GM21390 (cell line): ENCODE results near the gene CYBC1.
"Not testable (repeated sequence)": the region's sequence is repeated elsewhere in the genome, so short reads cannot be mapped to it uniquely, and the experiment has no call there.

Experiments used
- ATAC-seq: cut with Tn5 transposase; IDR thresholded peaks from one replicate; pipeline ENCODE4 v1.9.1; 2021; ENCODE audit not compliant: unreplicated experiment

The CYBC1 gene

DNA sequence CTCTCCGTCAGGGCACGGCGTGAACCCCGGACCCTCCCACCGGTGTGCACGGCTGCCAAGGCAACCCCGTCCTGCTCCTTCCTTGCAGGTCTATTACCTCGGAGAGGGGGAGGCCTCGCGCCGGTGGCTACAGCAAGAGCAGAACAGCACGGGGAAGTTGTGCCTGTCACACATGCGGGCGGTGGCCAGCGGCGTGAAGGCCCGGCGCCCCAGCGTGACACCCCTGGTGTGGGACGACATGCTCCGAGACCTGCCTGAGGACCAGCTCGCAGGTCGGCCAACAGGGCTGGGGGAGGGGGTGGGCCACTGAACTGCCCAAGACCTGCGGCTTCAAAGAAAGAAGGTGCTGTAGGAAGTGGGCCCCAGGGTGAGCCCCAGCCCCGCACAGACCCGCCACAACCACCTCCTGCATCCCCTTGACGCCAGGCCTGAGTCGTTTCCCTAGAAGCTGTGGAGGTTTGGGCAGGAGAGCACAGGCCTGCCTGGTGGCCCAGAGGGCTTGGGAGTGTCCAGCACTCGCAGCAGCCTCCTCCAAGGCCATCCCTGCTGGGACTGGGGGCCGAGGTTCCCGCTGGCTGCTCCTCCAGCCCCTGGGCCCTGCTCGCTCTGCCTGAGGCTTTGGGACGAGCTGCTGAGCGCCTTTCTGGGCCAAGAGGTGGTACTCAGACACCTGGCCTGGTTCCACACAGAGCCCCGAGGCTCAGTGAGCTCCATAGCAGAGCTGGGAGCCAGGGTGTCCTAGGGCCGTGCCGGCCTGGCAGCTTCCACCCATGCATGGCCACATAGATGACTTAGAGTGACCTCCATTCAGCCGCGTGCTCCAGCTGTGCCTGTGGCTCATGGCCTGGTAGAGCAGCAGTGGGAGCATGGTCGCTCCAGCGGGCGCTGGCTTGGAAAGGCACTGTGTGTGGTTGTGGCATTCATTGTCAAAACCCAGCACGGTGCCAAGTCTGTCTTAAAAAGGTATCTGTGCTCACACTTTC lies 14.7 kb downstream of the CYBC1 start:
- ATAC-seq: no peak

DNA sequence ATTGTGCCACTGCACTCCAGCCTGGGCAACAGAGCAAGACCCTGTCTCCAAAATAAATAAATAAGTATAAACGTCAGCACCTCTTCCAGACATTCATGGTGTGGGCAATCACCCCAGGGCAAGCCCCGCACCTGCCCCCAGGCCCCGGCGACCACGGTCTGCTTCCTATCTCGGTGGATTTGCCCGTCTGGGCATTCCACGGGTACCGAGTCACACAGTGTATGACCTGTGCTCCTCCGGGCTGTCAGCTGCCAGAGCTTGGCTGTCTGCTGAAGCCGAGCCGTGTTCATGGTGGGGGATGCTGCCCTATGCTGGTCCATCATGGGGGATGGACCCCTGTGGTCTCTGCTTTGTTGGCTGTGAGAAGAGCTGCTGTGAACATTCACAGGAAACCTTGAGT lies 15.4 kb downstream of the CYBC1 start:
- ATAC-seq: no peak

DNA sequence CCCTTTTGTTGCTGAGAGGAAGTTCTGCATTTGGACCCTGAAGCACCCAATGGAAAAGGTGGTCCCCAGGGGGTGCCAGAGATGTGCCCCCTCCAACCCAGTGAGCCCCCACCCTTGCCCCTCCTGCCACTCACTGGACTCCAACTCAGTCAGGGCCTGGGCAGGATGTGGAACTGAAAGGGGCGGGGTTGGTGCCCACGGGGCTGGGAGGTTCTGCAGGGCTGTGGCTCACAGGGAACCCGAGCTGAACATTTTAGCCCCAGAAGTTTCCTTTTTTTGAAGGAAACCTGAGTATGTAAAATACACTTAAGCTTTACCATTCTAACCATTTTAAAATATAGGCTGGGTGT lies 16.4 kb downstream of the CYBC1 start:
- ATAC-seq: no peak

DNA sequence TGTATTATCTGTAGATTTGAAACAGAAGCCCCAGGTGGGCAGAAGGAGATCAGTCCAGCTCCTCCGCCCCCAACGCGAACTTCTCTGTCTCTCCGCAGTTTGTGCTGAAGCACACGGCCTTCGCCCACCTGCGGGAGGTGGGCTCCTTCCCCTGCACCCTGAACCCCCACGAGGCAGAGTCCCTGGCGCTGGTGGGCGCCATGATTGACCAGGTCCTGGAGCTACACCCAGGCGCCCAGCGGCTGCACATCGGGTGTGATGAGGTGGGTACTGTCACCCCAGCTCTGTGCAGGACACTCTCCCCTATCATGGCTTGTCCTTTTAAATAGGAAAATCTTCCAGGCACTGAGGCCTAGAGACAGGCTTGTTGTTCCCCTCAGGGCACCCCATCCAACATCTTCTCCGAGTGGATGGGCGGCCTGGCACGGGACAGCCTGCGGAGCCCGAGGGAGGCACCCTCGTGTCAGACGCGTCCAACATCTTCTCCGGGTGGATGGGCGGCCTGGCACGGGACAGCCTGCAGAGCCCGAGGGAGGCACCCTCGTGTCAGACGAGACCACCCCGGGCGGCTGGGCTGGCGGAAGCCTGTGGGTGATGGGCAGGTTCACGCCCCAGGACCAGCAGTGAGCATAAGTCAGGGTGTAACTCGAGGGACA lies 16.9 kb downstream of the CYBC1 start:
- ATAC-seq: no peak

DNA sequence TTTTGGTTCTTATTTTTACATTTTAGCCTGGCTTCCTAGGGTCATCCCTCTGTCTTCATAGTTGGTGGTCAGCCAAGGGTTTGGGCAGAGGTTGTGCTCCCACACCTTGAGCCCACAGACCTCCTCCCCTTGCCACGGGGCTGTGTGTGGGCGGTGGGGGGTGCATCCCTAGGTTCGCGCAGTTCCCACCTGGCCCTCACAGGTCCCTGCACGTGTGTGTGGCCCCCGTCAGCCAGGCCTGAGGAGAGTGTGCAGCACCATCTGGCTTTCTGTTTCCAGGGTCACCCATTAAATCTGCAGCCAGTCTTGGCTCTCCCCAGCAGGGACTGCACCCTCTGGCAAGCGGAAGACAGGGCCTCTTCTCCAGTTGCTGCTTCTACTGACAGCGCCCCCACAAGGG lies 18.5 kb downstream of the CYBC1 start:
- ATAC-seq: no peak

DNA sequence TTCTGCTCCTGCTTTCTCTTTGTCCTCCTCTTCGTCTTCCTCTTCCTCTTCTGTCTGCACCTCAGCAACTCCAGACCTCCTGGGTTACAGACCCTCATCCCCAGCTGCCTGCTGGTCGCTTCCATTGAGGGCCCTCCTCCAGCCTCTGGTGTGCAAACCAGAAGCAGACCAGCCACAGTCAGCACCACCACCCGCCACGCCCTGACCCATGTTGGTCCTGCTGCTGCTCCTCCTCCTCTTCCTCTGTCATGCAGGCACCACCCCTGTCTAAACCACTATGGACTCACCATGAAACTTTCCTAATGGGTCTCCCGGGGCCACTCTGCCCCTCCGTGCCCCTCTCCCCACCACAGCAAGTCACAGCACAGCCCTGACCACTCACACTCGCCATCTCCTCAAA lies 20.7 kb downstream of the CYBC1 start:
- no peak for ATAC-seq

DNA sequence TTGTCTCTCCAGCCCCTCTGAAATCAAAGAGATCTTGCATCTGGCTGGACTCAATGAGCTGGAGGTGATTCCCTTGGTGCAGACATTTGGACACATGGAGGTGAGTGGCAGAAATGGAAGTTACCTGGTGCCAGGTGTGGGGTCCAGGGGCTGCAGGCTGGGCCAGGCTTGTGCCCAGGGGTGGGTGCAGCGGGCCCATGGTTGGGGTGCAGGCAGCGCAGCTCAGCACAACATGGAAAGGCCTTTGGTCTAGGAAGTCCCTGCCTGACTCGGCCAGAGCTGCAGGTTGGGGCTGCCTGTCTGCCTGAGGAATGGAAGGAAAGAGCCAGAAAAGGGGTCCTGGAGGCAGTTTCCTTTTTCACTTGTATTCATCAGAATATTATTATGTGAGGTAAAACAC lies 22.0 kb downstream of the CYBC1 start:
- no peak for ATAC-seq

DNA sequence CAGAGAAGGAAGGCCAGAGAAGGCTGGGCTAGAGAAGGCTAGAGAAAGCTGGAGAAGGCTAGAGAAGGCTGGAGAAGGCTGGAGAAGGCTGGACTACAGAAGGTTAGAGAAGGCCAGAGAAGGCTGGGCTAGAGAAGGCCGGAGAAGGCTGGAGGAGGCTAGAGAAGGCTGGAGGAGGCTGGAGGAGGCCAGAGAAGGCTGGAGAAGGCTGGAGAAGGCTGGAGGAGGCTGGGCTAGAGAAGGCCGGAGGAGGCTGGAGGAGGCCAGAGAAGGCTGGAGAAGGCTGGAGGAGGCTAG lies 25.7 kb downstream of the CYBC1 start:
- no peak for ATAC-seq

DNA sequence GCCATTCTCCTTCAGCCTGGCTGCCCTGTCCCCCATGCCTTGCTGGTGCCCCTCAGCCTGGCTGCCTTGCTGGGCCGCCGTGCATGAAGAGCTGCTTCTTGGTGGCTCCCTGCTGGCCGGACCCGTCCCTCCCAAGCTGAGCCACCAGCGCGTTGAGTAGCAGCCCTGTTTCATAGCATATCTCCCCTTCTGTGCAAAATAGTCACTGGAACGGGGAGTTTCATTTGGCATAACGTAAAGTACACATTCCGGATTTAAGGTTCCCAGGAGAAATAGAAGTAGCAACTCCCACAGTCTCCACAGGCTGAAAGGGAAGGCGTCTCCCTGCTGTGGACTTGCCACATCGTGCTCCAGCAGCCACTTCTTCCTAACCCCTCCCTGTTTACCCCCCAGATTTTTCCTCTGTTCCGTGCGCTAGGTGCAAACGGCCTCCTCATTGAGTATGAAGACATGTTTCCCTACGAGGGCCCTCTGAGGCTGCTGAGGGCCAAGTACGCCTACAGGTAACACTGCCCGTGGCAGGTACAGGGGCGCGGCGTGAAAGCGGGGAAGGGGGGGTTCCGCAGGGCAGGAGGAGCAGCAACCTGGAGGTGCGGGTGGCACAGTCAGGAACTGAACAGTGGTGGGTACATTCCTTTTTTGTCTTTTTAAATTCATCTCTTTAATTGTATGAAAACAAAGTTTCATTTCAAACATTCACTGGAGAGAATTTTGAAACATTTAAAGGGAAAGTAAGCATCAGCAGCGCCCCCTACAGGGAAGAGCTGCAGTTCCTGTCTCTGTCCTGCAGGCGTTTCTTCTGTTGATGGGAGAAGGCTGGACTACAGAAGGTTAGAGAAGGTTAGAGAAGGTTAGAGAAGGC lies 26.3 kb downstream of the CYBC1 start:
- no peak for ATAC-seq

DNA sequence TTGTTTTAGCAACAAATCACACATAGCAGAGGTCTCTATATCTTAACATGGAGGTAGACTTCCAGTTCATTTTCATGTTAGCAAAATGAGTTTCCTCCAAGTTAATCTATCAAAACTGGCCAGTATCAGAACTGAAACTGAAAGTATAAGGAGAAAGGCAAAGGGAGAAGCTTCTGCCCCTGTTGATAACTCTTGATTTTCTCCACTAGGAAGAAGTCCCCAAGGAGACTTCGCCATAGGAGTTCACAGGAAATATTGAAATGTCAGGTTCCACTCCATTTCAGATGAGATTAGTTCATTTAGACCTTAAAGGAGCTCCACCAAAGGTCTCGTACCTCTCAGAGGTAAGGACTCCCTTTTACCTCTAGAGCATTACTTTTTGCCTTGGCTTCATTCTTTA lies 31.0 kb downstream of the CYBC1 start:
- no peak for ATAC-seq

DNA sequence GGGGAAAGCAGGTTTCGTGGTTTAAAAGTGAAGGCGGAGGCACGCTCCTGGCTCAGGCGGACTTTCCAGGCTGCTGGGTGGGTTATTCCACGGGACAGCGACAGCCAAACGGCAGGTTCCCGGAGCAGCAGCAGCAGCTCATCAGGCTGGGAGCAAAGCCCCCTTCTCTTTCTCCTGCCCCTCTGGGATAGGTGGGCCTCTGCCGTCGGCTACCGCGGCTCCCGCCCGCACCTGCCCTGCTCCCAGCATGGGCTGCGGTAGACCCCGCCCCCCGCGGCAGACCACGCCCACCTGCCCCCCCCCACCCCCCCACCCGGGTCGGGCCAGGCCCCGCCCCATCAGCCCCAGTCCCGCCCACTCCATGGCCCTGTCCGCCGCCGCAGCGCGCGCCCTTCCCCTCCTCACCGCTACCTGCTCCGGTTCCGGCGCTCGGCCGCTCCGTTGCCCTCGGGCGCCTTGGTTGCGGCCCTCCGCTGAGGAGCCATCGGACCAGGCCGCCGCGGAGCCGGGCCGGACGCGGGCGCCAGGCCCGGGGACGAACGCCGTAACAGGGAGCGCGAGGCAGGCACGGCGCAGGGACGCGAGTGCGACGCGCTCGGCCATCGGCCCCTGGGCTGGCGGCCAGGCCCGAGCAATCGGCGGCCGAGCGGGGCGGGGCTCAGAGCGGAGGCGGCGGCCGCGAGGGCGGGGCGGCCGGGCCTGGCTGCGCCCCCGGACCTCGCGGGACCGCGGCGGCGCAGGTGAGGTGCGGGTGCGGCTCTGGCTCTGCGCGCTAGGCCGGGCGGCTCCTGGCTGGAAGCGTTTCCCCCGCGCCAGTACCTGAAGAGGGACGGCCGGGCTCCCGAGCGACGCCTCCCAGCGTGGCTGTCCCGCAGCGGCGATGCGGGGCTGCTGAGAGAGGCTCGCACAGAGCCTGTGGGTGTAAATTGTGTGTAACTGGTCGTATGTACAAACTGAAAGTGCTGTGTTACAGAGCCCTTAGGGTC lies 32.3 kb downstream of the CYBC1 start, which contains the start of the genes HEXD and OGFOD3:
Gene HEXD (plus strand): TSS at position 347 of the 986 bp plus-strand sequence. CDS start 1,453 bp downstream, outside the sequence.
Gene OGFOD3 (minus strand): TSS at position 586 of the 986 bp plus-strand sequence. CDS start 101 bp downstream, at position 485.
- ATAC-seq: peak; percentile 78

DNA sequence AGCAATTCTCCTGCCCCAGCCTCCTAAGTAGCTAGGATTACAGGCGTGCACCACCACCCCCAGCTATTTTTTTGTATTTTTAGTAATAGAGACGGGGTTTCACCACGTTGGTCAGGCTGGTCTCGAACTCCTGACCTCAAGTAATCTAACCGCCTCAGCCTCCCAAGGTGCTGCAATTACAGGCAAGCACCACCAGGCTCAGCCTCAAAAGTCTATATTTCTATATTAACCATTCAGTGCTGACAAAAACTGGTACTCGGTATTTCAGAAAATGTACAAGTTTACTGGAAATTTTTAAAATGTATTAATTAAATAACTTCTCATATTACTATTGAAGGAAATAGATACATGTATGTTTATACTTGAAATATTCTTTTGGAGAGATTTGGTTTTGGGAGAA lies 33.8 kb downstream of the CYBC1 start:
- ATAC-seq: no peak

DNA sequence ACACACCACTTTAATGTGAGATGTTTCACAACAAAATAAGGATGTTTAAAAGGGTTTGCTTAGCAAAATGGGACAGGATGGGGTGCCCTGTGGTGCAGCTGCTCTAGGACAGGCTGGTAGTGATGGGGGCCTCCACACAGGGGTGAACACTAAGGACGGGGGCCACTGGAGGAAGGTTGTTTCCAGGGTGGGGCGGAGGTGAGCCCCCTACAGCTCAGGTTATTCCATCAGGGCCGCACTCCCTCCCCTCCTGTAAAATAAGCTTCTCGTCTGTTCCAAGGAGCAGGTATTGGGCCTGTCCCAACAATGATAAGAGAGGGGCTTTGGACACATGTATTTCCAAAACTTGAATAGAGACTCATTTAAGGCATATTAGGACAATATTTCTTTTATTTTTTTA lies 34.3 kb downstream of the CYBC1 start:
- ATAC-seq: no peak

DNA sequence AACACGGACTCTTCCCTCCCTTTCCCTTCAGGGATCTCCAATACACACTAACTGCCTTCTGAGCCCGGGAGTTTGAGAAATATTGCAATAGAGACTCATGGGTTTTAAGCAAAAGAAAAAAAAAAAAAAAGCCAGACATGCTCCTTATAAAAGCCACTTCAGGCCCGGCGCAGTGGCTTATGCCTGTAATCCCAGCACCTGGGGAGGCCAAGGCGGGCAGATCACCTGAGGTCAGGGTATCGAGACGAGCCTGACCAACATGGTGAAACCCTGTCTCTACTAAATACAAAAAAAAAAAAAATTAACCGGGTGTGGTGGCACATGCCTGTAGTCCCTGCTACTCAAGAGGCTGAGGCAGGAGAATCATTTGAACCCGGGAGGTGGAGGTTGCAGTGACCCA lies 34.8 kb downstream of the CYBC1 start:
- no peak for ATAC-seq

DNA sequence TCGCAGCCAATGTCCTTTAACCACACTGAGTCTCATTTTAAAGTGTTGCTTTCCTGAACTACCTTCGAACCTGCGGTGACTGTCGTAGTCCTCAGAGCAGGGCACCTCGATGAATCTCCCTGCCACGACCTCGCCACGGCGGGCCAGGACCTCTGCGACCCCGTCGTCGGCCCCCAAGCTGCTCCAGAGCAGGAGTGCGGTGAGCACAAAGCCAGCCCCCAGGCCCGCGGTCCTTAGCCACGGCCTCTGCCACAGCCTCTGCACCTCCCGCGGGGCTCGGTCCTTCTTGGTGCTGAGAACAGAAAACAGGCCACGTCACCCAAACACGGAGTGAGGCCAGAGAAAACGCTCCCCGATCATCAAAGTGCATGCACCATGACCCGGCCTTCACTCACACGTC lies 35.2 kb downstream of the CYBC1 start:
- ATAC-seq: no peak

DNA sequence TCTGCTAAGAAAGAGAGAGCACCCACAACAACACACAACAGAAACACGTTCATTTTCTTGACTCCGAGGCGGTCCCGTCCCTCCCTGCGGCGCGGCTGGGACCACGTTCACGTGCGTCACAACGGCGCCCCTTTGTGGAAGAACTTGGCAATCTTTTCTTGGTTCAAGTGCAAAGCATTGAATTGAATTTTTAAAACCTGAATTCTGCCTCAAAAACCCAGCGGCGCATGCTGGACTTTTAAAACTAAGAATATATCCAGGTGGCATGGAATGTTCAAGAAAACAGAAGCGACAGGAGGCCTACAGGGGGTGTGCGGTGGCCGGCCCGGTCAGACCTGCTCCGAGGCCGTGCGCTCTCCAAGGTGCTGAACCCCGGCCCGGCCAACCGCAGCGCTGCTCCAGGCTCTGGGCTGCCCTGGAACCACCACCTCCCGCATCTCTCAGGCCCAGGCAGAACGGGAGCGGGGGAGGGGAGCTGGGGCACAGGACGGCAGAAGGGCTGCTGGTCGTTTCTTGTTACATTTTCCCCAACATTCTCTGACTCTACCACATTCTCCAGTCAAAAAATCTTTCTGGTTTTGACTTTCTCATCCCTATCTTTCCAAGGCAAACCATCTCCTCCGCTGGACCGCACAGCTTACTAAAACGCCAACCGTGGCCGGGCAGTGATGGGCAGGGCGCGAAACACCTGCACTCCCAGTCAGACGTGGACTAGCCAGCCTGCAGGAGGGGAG lies 35.8 kb downstream of the CYBC1 start:
- ATAC-seq: no peak

DNA sequence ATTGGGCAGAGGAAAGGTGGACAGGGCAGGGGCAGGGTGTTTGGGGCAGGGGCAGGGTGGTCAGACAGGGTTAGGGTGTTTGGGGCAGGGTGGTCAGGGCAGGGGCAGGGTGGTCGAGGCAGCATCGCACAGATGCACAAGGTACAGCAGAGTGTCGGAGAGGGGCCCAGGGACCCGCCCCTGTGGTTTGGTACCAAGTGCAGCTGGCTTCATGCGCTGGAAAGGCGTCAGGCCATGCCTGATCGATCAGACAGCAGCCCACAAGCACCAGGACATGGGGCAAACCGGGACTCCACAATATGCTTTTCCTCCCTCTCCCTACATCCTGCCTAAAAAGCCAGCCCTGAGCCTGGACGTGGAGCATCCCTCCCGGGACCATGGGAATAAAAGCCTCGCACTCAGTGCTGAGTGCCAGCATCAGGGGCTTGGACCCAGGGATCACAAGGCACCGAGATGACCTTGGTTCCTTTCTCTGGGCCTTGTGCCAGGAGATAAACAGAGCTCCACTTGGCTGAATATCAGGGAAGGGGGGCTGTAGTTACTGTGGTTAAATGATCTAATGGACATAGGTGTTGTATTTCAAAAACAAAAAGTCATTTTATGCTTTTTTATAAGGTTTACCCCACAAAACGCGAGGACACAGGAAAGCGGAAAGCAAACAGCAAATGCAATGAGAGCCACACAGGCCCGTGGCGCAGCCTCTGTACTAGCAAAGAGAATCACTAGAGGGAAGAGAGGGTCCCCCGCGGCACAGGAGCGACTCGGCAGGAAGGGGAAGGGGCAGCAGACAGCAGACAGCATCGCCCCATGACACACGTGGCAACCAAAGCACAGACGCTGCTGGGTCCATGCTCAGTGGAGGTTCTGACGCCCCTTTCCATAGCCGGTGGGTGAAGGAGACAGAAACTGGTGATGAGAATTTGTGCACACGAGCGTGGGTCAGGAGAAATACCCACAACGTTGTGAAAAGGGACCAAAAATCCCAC lies 37.7 kb downstream of the CYBC1 start:
- ATAC-seq: no peak

DNA sequence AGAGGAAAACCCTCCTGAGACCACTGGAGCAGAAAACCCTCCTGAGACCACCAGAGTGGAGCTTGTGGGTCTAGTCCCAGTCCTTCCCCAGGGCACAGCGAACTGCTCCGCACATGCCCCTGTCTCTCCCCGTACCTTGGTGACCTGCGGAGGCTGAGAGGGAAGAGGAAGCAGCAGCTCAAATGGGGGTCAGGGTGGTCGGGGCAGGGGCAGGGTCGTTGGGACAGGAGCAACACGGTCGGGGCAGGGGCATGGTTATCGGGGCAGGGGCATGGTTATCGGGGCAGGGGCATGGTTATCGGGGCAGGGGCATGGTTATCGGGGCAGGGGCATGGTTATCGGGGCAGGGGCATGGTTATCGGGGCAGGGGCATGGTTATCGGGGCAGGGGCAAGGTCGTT lies 38.5 kb downstream of the CYBC1 start:
- ATAC-seq: not testable (repeated sequence)
